ENCODE data around the gene DGKK.
A peak's percentile ranks its signal among the peaks of the same experiment; 100 is the strongest.

DGKK gene

GRCh38 chrX:50470103-50471031, at the start of gene DGKK:
TSS of gene DGKK (minus strand) at chrX:50470825. CDS start at chrX:50470678, 147 bp downstream.
- H3K4me1 ChIP-seq (ENCODE audit: control insufficient read depth, insufficient read depth, low read length) = peaks cover 3% of the 10 kb centered on the region; the same call in 1 of the 2 replicates
- no peaks in the 10 kb centered on the region for H3K9me3 ChIP-seq (ENCODE audit: control insufficient read depth, insufficient read depth, low read length)
- peak; percentile 47 for DNase-seq (ENCODE audit: low read depth, low spot score)
- WGBS (ENCODE audit: insufficient coverage, insufficient read length) = no CpG with 5 or more reads among the region's 59 CpGs
- peaks cover 21% of the 10 kb centered on the region for H3K27me3 ChIP-seq (ENCODE audit: control insufficient read depth, insufficient read depth, low read length)
- H3K4me3 ChIP-seq (ENCODE audit: low read length) = peak within 1 kb of the TSS; percentile 68; the same call in 1 of the 2 replicates
- no peak within 1 kb of the TSS for H3K27ac ChIP-seq (ENCODE audit: low read length)
- H3K36me3 ChIP-seq (ENCODE audit: control insufficient read depth, insufficient read depth, low read length) = no peaks in the 10 kb centered on the region

DNA sequence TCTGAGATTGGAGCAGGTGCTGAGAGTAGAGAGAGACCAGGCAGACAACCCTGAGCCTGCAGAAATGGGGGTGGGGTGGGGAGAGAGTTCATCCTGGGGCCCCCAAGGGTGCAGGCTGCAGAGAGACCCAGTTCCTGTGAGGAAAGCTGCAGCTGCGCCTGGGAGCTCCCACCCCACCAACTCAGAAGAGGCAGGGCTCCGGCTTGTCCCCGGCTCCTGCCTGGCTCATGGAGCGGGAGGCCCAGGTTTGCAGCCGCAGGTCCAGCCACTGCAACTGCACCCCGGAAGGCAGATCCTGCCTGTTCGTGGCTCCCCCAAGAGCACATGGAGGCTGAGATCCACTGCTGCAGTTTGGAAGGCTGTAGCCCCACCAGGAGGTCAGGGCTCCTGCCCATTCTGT, 44.2 kb upstream of the DGKK start:
- no peak for DNase-seq (ENCODE audit: low read depth, low spot score)
- H3K4me1 ChIP-seq (ENCODE audit: control insufficient read depth, insufficient read depth, low read length) = no peaks in the 10 kb centered on the region
- no peaks in the 10 kb centered on the region for H3K36me3 ChIP-seq (ENCODE audit: control insufficient read depth, insufficient read depth, low read length)
- H3K27ac ChIP-seq (ENCODE audit: low read length) = no peak overlapping the region
- H3K4me3 ChIP-seq (ENCODE audit: low read length) = no peak overlapping the region
- no CpG with 5 or more reads among the region's 7 CpGs for WGBS (ENCODE audit: insufficient coverage, insufficient read length)
- H3K9me3 ChIP-seq (ENCODE audit: control insufficient read depth, insufficient read depth, low read length) = no peaks in the 10 kb centered on the region
- no peaks in the 10 kb centered on the region for H3K27me3 ChIP-seq (ENCODE audit: control insufficient read depth, insufficient read depth, low read length)

GRCh38 chrX:50497114-50497513, 26.5 kb upstream of the DGKK start:
- no peaks in the 10 kb centered on the region for H3K4me1 ChIP-seq (ENCODE audit: control insufficient read depth, insufficient read depth, low read length)
- H3K27ac ChIP-seq (ENCODE audit: low read length) = no peak overlapping the region
- no peak for DNase-seq (ENCODE audit: low read depth, low spot score)
- no CpG with 5 or more reads among the region's 3 CpGs for WGBS (ENCODE audit: insufficient coverage, insufficient read length)
- no peak overlapping the region for H3K4me3 ChIP-seq (ENCODE audit: low read length)
- H3K9me3 ChIP-seq (ENCODE audit: control insufficient read depth, insufficient read depth, low read length) = no peaks in the 10 kb centered on the region
- no peaks in the 10 kb centered on the region for H3K27me3 ChIP-seq (ENCODE audit: control insufficient read depth, insufficient read depth, low read length)
- H3K36me3 ChIP-seq (ENCODE audit: control insufficient read depth, insufficient read depth, low read length) = no peaks in the 10 kb centered on the region

DNA sequence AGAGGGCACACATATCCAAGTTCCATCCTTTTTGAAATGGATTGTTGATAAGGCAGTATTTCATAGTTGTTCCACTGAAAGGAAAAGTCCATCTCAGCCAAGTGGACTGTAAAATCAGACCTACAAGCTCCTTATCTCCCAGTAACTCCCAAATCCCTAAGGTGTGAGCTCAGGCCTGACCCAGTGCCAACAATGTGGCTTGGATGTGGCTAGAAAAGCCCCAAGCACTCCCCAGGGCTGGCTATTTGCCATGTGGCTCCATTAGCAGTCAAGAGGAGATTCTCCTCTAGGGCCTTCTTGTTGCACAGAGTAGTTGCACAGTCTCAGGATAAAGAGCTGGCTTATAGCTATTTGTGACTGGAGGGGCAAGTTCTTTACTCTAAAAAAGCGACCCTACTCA, 25.0 kb upstream of the DGKK start:
- no peak for DNase-seq (ENCODE audit: low read depth, low spot score)
- Histone ChIP-seq H3K4me1 (ENCODE audit: control insufficient read depth, insufficient read depth, low read length) (no peaks in the 10 kb centered on the region), H3K27ac (ENCODE audit: low read length) (no peak overlapping the region), H3K27me3 (ENCODE audit: control insufficient read depth, insufficient read depth, low read length) (no peaks in the 10 kb centered on the region), H3K36me3 (ENCODE audit: control insufficient read depth, insufficient read depth, low read length) (no peaks in the 10 kb centered on the region), H3K9me3 (ENCODE audit: control insufficient read depth, insufficient read depth, low read length) (no peaks in the 10 kb centered on the region), H3K4me3 (ENCODE audit: low read length) (no peak overlapping the region)
- WGBS (ENCODE audit: insufficient coverage, insufficient read length) = no CpG with 5 or more reads among the region's 1 CpG

DNA sequence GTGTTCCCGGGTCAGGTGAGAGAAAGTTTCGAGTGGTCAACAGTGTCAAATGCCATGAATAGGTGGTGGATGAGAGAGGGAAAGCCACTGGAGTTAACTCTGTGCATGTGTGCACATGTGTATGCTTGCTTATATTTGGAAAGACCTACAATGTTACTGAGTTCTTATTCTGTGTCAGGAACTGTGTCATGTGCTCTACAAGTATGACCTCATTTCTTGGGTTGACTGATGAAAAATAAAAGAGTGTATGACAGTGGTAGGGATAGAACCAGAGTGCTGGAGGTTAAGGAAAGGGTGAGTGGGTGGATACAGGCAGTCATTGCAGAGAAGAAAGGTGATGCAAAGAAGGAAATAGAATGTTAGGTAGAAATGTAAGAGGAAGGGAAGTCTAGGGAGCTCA, 22.1 kb upstream of the DGKK start:
- no peak overlapping the region for H3K27ac ChIP-seq (ENCODE audit: low read length)
- no peaks in the 10 kb centered on the region for H3K36me3 ChIP-seq (ENCODE audit: control insufficient read depth, insufficient read depth, low read length)
- DNase-seq (ENCODE audit: low read depth, low spot score) = no peak
- H3K9me3 ChIP-seq (ENCODE audit: control insufficient read depth, insufficient read depth, low read length) = no peaks in the 10 kb centered on the region
- H3K4me1 ChIP-seq (ENCODE audit: control insufficient read depth, insufficient read depth, low read length) = no peaks in the 10 kb centered on the region
- H3K27me3 ChIP-seq (ENCODE audit: control insufficient read depth, insufficient read depth, low read length) = no peaks in the 10 kb centered on the region
- no CpG with 5 or more reads among the region's 2 CpGs for WGBS (ENCODE audit: insufficient coverage, insufficient read length)
- no peak overlapping the region for H3K4me3 ChIP-seq (ENCODE audit: low read length)

GRCh38 chrX:50484662-50485061, 14.0 kb upstream of the DGKK start:
- Histone ChIP-seq H3K36me3 (ENCODE audit: control insufficient read depth, insufficient read depth, low read length) (no peaks in the 10 kb centered on the region), H3K9me3 (ENCODE audit: control insufficient read depth, insufficient read depth, low read length) (no peaks in the 10 kb centered on the region), H3K27me3 (ENCODE audit: control insufficient read depth, insufficient read depth, low read length) (no peaks in the 10 kb centered on the region), H3K4me3 (ENCODE audit: low read length) (no peak overlapping the region), H3K27ac (ENCODE audit: low read length) (no peak overlapping the region), H3K4me1 (ENCODE audit: control insufficient read depth, insufficient read depth, low read length) (no peaks in the 10 kb centered on the region)
- WGBS (ENCODE audit: insufficient coverage, insufficient read length) = no CpG with 5 or more reads among the region's 1 CpG
- no peak for DNase-seq (ENCODE audit: low read depth, low spot score)

- no peaks in the 10 kb centered on the region for H3K27me3 ChIP-seq (ENCODE audit: control insufficient read depth, insufficient read depth, low read length)
- no peaks in the 10 kb centered on the region for H3K4me1 ChIP-seq (ENCODE audit: control insufficient read depth, insufficient read depth, low read length)
- DNase-seq (ENCODE audit: low read depth, low spot score) = no peak
- no peak overlapping the region for H3K27ac ChIP-seq (ENCODE audit: low read length)
- WGBS (ENCODE audit: insufficient coverage, insufficient read length) = no CpG with 5 or more reads among the region's 1 CpG
- H3K36me3 ChIP-seq (ENCODE audit: control insufficient read depth, insufficient read depth, low read length) = no peaks in the 10 kb centered on the region
- H3K9me3 ChIP-seq (ENCODE audit: control insufficient read depth, insufficient read depth, low read length) = no peaks in the 10 kb centered on the region
- no peak overlapping the region for H3K4me3 ChIP-seq (ENCODE audit: low read length)
These were observed 12.7 kb upstream of the DGKK start for GRCh38 chrX:50483283-50483682.

- no peak for DNase-seq (ENCODE audit: low read depth, low spot score)
- Histone ChIP-seq H3K9me3 (ENCODE audit: control insufficient read depth, insufficient read depth, low read length) (no peaks in the 10 kb centered on the region), H3K36me3 (ENCODE audit: control insufficient read depth, insufficient read depth, low read length) (no peaks in the 10 kb centered on the region), H3K27me3 (ENCODE audit: control insufficient read depth, insufficient read depth, low read length) (peaks cover 7% of the 10 kb centered on the region), H3K4me3 (ENCODE audit: low read length) (no peak overlapping the region), H3K4me1 (ENCODE audit: control insufficient read depth, insufficient read depth, low read length) (no peaks in the 10 kb centered on the region), H3K27ac (ENCODE audit: low read length) (no peak overlapping the region)
- 100% methylated on average over 1 of the region's 5 CpGs for WGBS (ENCODE audit: insufficient coverage, insufficient read length)
These were observed 4.6 kb upstream of the DGKK start for GRCh38 chrX:50475208-50475607.

- DNase-seq (ENCODE audit: low read depth, low spot score) = no peak
- Histone ChIP-seq H3K27me3 (ENCODE audit: control insufficient read depth, insufficient read depth, low read length) (peaks cover 21% of the 10 kb centered on the region), H3K9me3 (ENCODE audit: control insufficient read depth, insufficient read depth, low read length) (no peaks in the 10 kb centered on the region), H3K4me3 (ENCODE audit: low read length) (peak overlapping the region; percentile 31; the same call in 1 of the 2 replicates), H3K4me1 (ENCODE audit: control insufficient read depth, insufficient read depth, low read length) (peaks cover 3% of the 10 kb centered on the region; the same call in 1 of the 2 replicates), H3K27ac (ENCODE audit: low read length) (no peak overlapping the region), H3K36me3 (ENCODE audit: control insufficient read depth, insufficient read depth, low read length) (no peaks in the 10 kb centered on the region)
- no CpG with 5 or more reads among the region's 23 CpGs for WGBS (ENCODE audit: insufficient coverage, insufficient read length)
These were observed 765 bp upstream of the DGKK start for GRCh38 chrX:50471390-50471789.

DNA sequence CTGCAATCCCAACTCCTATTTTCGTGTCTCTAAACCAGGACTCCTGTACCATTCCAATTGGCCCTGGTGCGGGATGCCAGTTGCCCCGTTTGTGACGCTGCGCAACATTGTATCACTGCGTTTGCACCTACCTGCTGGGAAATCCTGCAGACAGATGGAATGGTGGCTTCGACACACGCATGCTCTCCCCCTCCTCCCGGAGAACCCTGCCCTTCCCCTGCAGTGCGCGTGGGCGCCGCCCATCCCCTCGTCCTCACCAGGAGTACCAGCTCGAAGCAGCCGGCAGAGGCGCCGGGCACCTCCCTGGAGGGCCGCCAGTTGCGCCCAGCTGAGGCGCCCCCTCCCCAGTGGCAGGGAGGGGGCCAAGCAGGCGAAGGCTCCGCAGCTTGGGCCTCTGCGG, 1.4 kb downstream of the DGKK start:
- peak overlapping the region; percentile 23; the same call in 1 of the 2 replicates for H3K4me3 ChIP-seq (ENCODE audit: low read length)
- DNase-seq (ENCODE audit: low read depth, low spot score) = no peak
- H3K36me3 ChIP-seq (ENCODE audit: control insufficient read depth, insufficient read depth, low read length) = no peaks in the 10 kb centered on the region
- no CpG with 5 or more reads among the region's 24 CpGs for WGBS (ENCODE audit: insufficient coverage, insufficient read length)
- H3K4me1 ChIP-seq (ENCODE audit: control insufficient read depth, insufficient read depth, low read length) = peaks cover 3% of the 10 kb centered on the region; the same call in 1 of the 2 replicates
- H3K27me3 ChIP-seq (ENCODE audit: control insufficient read depth, insufficient read depth, low read length) = peaks cover 21% of the 10 kb centered on the region
- H3K9me3 ChIP-seq (ENCODE audit: control insufficient read depth, insufficient read depth, low read length) = no peaks in the 10 kb centered on the region
- no peak overlapping the region for H3K27ac ChIP-seq (ENCODE audit: low read length)

Measured in iPS DF 6.9 (cell line).